Activated T-cell treated with anti-CD3 and anti-CD28 coated beads, Interleukin-2, amount 50 U/mL, for 1 hour (primary cell): ENCODE results near the gene TDO2.
"Not testable (repeated sequence)": the region's sequence is repeated elsewhere in the genome, so short reads cannot be mapped to it uniquely, and the experiment has no call there.

ENCODE experiments used
- DNase-seq: peaks from one replicate; pipeline ENCODE4 v3.0.0-alpha.2; 2020

Gene TDO2

DNA sequence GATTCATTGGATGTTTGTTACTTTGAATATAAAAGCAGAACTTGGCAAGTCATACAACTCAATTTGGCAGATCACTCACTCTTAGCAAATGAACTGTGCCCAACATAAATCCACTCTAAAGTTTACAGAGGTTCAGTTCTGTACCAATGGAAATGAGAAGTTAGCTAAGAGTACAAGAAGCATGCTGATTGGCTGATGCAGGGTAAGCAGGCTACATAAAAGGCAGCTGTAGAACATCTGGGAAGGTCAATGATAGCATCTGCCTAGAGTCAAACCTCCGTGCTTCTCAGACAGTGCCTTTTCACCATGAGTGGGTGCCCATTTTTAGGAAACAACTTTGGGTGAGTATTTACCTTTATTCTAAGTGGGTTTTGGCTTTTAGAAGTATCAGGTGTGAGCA is at the start of gene TDO2:
TSS of gene TDO2 (plus strand) at position 244 of the 400 bp plus-strand sequence. CDS start at position 307, 63 bp downstream.
- no peak for DNase-seq

DNA sequence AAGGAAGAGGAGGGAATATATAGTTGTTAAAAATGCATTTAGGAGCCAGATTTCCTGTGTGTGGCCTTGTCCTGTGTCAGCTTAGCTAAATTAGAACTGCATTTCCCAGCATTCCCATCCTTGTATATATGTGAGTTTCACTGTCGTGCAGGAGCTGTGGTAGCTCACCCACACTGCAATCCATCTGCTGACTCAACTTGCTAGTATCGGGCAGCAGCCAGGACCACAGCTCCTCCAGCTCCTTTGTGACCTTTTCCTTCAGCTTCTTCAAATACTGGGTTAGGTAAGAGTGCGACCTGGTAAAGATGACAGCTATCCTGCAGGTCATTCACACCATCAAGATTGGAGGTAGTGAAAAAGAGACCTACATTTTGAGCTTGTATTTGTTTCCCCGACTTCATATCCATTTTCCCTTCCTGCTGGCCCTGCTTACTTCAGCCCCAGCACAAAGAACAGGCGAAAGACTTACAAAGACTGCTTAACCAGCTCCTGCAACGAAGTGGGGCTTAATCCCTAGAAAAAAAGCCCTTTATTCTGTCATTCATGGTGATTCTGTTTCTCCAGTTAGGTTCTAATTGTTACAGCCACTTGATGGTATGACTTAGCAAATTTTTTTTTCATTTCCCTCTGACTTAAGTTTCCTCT is 48.8 kb upstream of the TDO2 start:
- DNase-seq: no peak

DNA sequence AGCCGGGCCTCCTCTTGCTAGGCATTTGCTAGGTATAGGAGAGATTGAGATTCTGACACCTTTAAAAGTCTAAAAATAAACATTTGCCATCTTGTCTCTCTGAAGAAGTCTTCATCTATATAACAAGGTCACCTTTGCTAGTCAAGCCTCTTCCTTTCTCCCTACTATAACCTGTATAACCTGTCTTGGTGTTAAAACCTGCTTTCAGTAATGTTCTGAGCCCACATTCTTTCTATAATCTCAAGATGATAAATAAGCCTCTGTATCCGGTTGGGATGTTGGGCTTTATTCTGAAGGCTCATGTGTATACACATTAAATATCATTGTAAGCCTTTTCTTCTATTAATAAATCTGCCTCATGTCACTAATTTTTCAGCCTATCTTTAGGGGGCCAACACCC is 47.6 kb upstream of the TDO2 start:
- no peak for DNase-seq

DNA sequence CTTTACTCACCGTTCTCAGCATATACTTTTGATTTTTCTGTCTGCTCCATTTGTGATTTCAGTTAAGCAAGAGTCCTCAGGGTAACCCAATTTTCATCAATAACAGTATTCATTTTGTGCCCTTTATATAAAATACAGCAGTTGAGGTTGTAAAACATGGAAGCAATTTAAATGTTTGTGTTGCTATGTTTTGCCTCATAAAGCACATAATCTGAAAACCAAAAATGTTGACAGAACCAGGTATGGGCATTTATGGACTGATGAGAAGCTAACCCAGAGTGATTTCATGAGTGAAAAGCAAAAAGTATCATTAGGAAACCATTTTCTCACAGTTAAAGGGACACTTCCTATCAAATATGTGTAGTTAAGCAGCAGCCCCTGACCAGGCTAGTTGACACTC is 37.3 kb upstream of the TDO2 start, which contains the start of gene ASIC5:
TSS of gene ASIC5 (minus strand) at position 101 of the 400 bp plus-strand sequence. CDS start at position 50, 51 bp downstream.
- DNase-seq: no peak

DNA sequence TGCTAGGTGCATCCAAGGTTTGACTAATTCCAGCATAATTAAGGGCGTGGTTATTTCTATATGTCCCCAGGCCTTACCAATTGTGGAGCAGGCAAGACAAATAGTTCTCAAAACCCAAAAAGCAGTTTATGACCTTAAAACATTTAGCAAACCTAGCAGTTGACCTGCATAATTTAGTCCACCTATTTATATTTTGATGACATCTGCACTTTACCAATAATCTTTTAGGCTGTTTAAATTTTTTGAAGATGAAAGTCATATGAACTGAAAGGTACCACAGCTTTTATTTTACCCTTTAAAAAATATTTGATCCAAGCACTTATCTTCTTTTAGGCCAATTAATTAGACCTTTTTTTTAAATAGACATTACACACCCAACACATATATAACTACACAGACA is 27.6 kb upstream of the TDO2 start:
- DNase-seq: no peak

DNA sequence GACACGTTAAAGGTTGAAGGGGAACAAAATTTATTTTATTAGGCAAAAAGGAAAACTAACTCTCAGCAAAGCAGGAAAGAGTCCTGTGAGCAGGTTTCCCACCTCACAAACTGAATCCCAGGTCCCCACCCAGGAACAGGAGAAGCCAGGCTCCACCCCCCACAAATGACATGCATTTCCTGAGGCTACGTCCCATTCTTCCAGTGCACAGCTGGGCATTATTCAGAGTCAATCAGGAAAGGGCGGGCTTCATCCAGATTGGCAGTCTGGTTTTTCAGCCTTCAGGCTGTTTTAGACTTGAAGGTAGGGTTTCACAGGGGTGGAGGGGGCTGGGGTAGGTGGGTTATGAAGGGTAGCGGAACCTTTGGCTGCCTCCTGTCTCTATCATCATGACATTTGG is 25.5 kb upstream of the TDO2 start:
- no peak for DNase-seq

DNA sequence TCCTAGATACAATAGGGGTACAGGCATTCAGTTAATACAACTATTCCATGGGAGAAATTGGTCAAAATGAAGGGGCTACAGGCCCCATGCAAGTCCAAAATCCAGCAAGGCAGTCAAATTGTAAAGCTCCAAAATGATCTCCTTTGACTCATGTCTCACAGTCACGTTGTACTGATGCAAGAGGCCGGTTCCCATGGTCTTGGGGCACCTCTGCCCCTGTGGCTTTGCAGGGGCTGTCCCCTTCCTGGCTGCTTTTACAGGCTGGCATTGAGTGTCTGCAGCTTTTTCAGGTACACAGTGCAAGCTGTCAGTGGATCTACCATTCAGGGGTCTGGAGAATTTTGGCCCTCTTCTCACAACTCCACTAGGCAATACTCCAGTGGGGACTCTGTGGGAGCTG is 24.9 kb upstream of the TDO2 start:
- no peak for DNase-seq

DNA sequence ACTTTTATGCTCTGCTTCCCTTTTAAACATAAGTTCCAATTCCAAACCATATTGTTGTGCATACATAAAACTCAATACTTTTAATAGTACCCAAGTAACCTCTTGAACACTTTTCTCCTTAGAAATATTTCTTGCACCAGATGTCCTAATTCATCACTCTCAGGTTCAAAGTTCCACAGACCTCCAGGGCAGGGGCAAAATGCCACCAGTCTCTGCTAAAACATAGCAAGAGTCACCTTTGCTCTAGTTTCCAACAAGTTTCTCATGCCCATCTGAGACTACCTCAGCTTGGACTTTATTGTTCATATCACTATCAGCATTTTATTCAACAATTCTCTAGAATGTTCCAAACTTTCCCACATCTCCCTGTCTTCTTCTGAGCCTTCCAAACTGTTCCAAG is 23.7 kb upstream of the TDO2 start:
- no peak for DNase-seq

DNA sequence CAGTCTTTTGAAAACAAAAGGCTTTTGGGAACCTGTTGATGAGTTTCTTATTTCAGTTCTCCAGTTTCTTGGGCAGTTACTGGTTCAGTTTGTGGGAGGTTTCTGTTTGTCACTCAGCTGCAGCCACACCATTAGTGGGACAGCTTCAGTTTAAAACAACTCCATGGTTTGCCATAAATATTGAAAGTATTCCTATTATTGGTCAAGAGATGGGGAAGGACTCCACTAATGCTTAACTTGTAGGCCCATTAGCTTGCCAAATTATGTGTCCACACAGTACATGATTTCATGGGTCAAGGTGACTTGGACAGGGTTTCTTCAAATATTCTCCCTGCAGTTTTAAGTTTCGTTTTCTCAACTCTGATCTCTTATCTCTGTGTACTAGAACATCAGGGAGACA is 21.9 kb upstream of the TDO2 start:
- DNase-seq: no peak

DNA sequence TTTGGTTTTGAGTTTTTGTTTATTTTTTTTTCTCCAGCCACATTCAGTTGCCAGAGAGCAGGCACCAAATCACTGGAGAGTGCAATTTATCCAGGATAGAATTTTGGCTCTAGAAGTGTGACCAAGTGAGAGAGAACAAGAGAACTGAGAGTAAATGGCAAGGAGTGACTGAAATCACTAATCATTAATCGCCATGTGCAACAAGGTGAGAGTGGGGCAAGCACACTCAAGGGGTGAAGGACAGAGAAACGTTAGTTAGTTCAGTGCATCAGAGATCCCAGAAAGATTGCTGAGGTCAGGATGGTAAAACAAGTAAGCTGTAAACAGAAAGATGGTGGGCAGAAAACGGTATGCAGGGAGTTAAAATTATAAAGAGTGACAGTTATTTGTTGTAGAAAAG is 19.6 kb upstream of the TDO2 start:
- no peak for DNase-seq

DNA sequence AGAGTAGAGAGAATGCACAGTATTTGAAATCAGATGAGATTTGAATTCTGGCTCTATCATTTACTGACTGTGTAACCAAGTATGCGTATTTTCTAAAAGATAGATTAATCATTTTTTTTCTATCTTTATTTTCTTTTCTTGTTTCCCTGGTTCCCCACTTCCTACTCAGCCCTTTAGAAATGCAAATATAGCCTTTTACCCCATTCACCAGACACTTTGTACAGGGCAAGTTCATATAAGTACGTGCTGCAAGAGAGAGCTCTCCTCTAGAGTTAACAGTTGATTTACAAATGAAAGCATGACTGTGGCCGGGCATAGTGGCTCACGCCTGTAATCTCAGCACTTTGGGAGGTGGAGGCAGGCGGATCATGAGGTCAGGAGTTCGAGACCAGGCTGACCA is 17.8 kb upstream of the TDO2 start:
- no peak for DNase-seq

DNA sequence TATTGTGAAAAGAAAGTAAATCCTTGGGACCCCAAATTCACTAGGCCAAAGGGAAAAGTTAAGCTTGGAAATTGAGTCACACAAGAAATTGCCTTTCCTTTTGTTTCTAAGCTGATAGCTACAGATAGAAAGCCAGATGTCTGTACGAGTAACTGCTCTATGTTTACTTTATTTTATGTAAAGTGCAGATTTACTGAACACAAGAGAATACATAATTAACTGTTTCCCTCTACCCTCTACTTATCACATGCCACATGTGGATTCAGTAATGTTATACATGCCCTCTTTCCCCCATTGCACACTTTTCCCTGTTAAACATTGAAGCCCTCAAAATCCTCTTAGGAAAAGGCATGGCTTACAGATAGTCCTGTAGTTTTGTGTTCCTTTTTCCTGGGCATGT is 16.5 kb upstream of the TDO2 start:
- no peak for DNase-seq

DNA sequence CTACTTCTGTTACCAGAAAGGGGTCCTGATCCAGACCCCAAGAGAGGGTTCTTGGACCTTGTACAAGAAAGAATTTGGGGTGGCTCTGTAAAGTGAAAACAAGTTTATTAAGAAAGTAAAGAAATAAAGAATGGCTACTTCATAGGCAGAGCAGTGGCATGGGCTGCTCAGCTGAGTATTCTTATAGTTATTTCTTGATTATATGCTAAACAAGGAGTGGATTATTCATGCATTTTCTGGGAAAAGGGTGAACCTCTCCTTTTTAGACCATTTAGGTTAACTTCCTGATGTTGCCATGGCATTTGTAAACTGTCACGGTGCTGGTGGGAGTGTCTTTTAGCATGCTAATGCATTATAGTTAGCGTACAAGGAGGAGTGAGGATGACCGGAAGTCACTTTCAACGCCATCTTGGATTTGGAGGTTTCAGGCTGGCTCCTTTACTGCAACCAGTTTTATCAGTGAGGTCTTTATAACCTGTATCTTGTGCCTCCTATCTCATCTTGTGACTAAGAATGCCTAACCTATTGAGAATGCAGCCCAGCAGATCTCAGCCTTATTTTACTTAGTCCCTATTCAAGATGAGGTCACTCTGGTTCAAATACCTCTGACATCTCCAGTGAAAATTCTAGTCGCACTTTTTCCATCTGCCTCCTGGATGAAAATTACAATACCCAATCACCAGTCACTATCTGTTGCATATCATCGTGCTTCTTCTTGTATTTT is 15.5 kb upstream of the TDO2 start:
- no peak for DNase-seq

DNA sequence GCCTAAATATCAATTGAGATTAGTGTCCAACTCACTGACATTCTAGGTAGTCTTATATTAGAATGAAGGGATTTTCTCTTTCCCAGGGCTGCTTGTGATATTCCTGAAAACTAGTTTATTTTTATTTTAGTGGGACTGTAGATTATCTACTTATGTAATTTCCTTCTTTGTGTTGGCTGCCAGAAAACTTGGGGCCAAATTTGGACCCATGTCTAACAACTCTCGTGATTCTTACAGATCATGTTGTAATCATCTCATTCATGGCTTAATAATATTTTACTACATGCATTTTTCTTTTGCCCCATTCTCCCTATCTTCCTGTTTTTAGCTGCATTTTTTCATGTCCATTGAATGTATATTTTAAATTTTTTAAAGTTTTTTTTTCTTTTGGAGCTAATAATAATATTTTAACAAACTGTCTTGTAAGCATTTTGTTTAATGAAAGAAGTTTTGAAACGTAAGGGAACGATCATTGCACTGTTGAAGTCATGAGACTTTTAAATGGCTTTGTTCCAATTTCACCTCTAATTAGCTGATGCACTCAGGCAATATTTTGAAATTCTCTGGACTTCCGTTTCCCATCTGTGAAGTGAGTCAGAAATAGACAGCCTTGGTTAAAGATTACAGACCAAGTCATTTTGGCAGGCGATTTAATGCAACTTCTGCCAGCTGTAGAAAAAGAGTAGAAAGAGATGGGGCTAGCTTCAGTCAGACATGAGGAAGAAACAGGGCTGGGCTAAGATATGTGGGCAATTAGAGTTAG is 14.3 kb upstream of the TDO2 start:
- no peak for DNase-seq

DNA sequence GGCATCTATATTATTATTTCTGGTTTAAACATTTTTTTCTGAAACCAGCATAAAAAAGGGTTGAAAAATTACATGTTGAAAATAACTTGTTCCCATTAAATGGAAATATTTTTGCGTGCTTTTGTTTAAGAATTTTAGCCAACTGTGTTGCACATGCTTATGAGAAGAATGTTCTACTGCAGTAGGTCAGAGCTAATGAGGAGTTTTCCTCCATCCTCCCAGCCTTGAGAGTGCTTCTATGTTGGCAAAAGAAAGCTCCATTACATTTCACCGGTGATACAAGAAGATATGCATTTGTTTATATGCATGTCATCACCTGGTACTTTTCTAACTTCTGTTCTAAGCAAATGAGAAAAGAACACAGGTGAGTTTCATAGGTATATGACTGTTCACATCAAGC is 13.6 kb upstream of the TDO2 start:
- no peak for DNase-seq

DNA sequence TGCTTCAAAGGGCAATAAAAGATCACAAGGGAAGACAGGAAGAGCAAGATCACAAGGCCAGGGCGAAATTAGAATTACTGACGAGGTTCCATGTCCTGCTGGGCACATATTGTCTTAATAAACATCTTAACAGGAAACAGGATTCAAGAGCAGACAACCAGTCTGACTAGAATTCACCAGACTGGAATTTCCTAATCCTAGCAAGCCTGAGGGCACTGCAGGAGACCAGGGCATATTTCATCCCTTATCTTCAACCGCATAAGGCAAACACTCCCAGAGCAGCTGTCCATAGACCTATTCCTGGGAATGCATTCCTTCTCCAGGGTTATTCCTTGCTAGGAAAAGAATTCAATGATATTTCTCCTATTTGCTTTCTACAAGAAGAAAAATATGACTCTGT is 12.4 kb upstream of the TDO2 start:
- no peak for DNase-seq

DNA sequence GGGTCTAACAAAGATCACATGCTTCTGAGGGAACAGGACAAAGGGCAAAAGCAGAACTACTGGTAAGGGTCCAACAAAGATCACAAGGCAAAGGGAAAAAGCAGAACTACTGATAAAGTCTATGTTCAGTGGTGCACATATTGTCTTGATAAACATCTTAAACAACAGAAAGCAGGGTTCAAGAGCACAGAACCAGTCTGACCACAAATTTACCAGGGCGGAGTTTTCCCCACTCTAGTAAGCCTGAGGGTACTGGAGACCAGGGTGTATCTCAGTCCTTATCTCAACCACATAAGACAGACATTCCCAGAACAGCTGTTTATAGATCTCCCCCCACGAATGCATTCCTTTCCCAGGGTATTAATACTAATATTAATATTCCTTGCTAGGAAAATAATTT is 5.1 kb upstream of the TDO2 start:
- DNase-seq: not testable (repeated sequence)

DNA sequence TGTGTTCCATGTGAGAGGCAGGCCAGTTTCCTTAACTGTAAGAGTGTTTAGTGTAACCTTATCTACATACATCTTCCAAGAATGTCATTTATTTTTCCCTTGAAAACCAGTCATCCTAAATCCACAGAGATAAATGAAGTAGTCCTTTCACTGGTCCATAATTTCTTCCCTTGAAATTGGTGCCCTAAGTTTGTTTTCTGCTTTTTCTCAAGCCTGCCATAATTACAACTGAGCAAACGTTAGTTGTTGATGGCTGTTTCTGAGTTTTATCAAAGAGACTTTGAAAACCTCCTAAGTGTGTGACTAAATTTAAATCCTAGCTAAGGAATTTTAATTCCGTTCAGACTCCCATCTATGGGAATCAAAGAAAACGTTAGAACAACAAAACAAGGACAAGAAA is 3.6 kb upstream of the TDO2 start:
- DNase-seq: no peak

DNA sequence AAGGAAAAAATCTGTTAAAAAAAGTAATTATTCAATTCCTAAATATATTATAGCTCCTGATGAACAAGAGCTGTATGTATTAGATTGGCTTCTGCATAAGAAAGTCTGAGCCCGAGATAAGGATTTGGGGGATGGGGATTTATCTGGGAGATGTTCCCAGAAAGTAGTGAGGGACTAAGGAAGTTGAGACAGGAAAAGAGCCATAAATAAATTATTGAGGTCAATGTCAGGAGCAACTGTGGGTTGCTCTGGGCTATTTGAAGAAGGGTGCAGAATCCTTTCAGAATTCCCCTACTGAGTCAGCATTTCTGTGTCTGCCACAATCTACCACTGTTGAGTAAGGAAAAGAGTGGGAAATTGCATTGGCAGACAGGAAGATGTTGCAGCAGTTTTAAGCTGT is 3.1 kb upstream of the TDO2 start:
- no peak for DNase-seq

DNA sequence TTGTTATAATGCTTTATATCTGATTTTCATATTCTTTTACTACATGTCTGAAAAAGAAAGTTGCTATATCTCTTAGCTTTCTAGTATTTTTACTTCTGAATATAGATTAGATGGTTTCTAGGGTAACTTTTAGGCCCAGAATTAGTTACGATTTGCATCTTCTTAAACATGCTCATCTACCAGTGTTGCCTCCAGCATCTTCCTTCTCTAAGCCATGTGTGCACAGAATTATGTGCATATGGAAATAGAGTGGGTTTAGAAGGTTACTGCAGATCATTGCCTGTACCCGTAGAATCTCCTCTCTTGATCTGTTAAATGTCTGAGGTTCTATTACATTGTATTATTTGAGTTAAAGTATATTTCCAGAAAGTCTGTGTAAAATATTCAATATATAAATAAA is 2.5 kb upstream of the TDO2 start:
- no peak for DNase-seq

DNA sequence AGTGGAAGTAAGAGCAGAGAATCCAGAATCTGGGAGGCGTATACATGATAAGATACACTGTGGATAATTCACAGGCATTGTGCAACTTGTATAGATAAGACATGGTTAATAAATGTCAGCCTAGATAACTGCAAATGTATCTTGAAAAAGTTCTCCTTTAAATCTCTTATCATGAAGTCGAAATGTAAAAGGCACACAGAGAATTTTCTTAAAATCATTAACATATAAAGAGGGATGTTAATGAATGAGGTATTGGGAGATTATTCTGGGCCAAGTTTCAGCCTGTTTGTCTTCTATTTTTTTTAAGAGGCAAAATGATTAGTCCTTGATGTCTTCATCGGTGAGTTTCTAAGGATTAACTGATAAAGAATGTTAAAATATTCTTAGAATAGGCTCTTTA is 835 bp downstream of the TDO2 start:
- DNase-seq: no peak

DNA sequence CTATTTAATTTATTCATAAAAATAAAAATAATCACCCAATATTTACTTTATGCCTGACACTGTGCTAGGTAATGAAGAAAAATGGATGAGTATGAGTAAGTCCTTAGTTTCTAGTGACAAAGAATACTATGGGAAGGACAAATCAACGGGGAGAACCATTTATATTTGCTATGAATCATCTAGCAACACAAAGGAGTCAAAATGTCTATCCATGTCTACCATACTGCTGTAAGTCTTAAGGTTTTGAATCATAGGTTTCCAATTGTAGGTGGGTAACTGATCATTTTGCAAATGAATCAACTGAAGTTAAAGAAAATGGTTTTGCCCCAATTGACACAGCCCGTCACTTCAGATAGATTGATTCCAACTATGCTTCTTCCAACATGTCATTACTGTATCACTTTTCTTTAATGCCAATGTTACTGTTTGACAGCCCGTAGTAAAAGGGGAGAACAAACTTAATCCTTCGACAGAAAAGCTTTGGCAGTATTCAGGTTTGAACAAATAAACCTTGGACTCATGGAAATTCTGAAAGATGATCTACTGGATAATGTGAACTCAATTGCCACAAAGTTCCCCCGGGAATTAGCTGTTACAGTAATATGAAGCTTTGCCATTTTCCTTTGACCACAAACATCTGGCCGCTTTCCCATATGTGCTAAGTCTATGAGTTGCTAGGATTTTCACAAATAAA is 3.2 kb downstream of the TDO2 start:
- no peak for DNase-seq

DNA sequence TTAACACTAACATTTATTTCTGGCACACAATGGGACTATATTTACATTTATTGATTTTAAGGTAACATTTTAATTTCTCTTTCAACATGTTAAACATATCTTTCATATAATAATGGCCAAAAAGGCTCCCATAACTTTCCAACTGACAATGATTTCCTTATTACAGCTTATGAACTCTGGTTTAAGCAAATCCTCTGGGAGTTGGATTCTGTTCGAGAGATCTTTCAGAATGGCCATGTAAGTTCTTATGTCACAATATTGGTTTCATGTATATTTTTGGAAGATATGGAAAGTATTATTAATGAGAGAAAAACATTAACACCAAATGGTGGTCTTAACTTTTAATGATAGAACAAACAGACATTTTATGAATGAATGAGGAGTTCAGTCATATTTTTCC is 4.1 kb downstream of the TDO2 start:
- no peak for DNase-seq
